Progenitor cell of endocrine pancreas (in vitro differentiated cells): ENCODE data around the gene ARSA. TPM values are rescaled to one million over a fixed set of nuclear protein-coding genes. Genes with fewer than 3 reads are reported as not detected.
"Not testable (repeated sequence)": the region's sequence is repeated elsewhere in the genome, so short reads cannot be mapped to it uniquely, and the experiment has no call there.

Experiments used
- DNase-seq: peaks from one replicate; pipeline ENCODE4 v3.0.0; 2021; ENCODE audit warnings: low spot score; ENCODE audit not compliant: unreplicated experiment
- H3K27ac Mint-ChIP-seq: 2 replicates; pipeline ENCODE4 v1.8.0; 2021; ENCODE audit warnings: mild to moderate bottlenecking, moderate library complexity, mixed read lengths
- H3K27me3 Mint-ChIP-seq: 2 replicates; pipeline ENCODE4 v1.8.0; 2021; ENCODE audit warnings: mixed read lengths
- H3K36me3 Mint-ChIP-seq: 2 replicates; pipeline ENCODE4 v1.8.0; 2022; ENCODE audit warnings: mixed read lengths; ENCODE audit not compliant: insufficient read depth
- H3K4me1 Mint-ChIP-seq: 2 replicates; pipeline ENCODE4 v1.8.0; 2021; ENCODE audit warnings: low read depth, mixed read lengths
- H3K4me3 Mint-ChIP-seq: 2 replicates; pipeline ENCODE4 v1.8.0; 2021; ENCODE audit warnings: low read depth, mild to moderate bottlenecking, moderate library complexity, mixed read lengths
- H3K9me3 Mint-ChIP-seq: 2 replicates; pipeline ENCODE4 v1.8.0; 2021; ENCODE audit warnings: low read depth, mixed read lengths
- CTCF ChIP-seq: fragments of 200-600 bp; sonication (generic); IDR thresholded peaks from one replicate; pipeline ENCODE4 v1.5.0; 2021; ENCODE audit warnings: antibody characterized with exemption, mild to moderate bottlenecking; ENCODE audit not compliant: unreplicated experiment
- total RNA-seq: library from RNA; stranded (reverse); gene quantifications from 2 replicates; pipeline ENCODE4 v1.2.1, GENCODE V29; 2021

Gene ARSA
- total RNA-seq, 1 donor from 2014 or later: 36.2 TPM

GRCh38 chr22:50653256-50653655 is 25.3 kb upstream of the ARSA start:
- DNase-seq: no peak
- peaks cover 34% of the 10 kb centered on the region for H3K27me3 Mint-ChIP-seq
- peaks cover 3% of the 10 kb centered on the region for H3K9me3 Mint-ChIP-seq
- no peak overlapping the region for H3K4me3 Mint-ChIP-seq
- H3K27ac Mint-ChIP-seq: no peak overlapping the region
- no peak for TF ChIP-seq CTCF
- peaks cover 1% of the 10 kb centered on the region for H3K4me1 Mint-ChIP-seq
- H3K36me3 Mint-ChIP-seq: peaks cover 1% of the 10 kb centered on the region

GRCh38 chr22:50643821-50644101 is 15.8 kb upstream of the ARSA start:
- H3K27me3 Mint-ChIP-seq, H3K9me3 Mint-ChIP-seq, DNase-seq, H3K36me3 Mint-ChIP-seq, H3K4me3 Mint-ChIP-seq, H3K4me1 Mint-ChIP-seq, H3K27ac Mint-ChIP-seq: not testable (repeated sequence)

- not testable (repeated sequence) for H3K4me1 Mint-ChIP-seq, H3K36me3 Mint-ChIP-seq, H3K4me3 Mint-ChIP-seq, H3K9me3 Mint-ChIP-seq, DNase-seq, H3K27ac Mint-ChIP-seq, H3K27me3 Mint-ChIP-seq
Observed at GRCh38 chr22:50643021-50643820, 15.3 kb upstream of the ARSA start.

GRCh38 chr22:50641696-50642607 is 14.0 kb upstream of the ARSA start:
- peaks cover 9% of the 10 kb centered on the region for H3K4me1 Mint-ChIP-seq
- no peaks in the 10 kb centered on the region for H3K36me3 Mint-ChIP-seq
- H3K9me3 Mint-ChIP-seq: peaks cover 3% of the 10 kb centered on the region
- no peak for DNase-seq
- H3K4me3 Mint-ChIP-seq: no peak overlapping the region
- peaks cover 3% of the 10 kb centered on the region for H3K27me3 Mint-ChIP-seq
- H3K27ac Mint-ChIP-seq: peak overlapping the region; percentile 37
- peak; percentile 14 for TF ChIP-seq CTCF

- DNase-seq: no peak
- Mint-ChIP-seq H3K36me3 (no peaks in the 10 kb centered on the region), H3K4me1 (peaks cover 9% of the 10 kb centered on the region), H3K9me3 (no peaks in the 10 kb centered on the region), H3K27ac (no peak overlapping the region), H3K27me3 (no peaks in the 10 kb centered on the region), H3K4me3 (no peak overlapping the region)
- no peak for TF ChIP-seq CTCF
Observed at GRCh38 chr22:50640857-50641647, 13.1 kb upstream of the ARSA start.

- H3K4me3 Mint-ChIP-seq, H3K27ac Mint-ChIP-seq, H3K27me3 Mint-ChIP-seq, H3K9me3 Mint-ChIP-seq, H3K4me1 Mint-ChIP-seq, DNase-seq, H3K36me3 Mint-ChIP-seq: not testable (repeated sequence)
Observed at GRCh38 chr22:50640296-50640695, 12.3 kb upstream of the ARSA start.
